ENCODE measurements around the gene PTPRK. TPM values are rescaled to one million over a fixed set of nuclear protein-coding genes. Genes with fewer than 3 reads are reported as not detected.

PTPRK gene
- total and polyA plus RNA-seq, 10 of the 15 experiments (the other 5 are each of a cell fraction or from before 2014, with no cell fraction given): 0.23 to 1.9 (median 0.55) TPM

GRCh38 chr6:128526152-128526914 lies 5.9 kb upstream of the PTPRK start:
- Histone ChIP-seq H3K27ac (ENCODE audit: control insufficient read depth, insufficient read depth) (no peak overlapping the region), H4K20me1 (ENCODE audit: control insufficient read depth, insufficient read depth) (no peaks in the 10 kb centered on the region), H3K36me3 (ENCODE audit: control insufficient read depth in 2 of 2, insufficient read depth in 2 of 2, low read length in 1 of 2) (no peaks in the 10 kb centered on the region), H3K79me2 (ENCODE audit: control insufficient read depth, insufficient read depth, low read length) (no peaks in the 10 kb centered on the region), H3K27me3 (replicated peaks in 1 of 2; ENCODE audit: control insufficient read depth in 2 of 2, insufficient read depth in 2 of 2, low read length in 1 of 2) (peaks cover 0 to 2% of the 10 kb centered on the region in 2 experiments; a peak in 1 of 4 replicates), H3K4me2 (ENCODE audit: control insufficient read depth, insufficient read depth) (no peak overlapping the region), H3K9me3 (replicated peaks; ENCODE audit: control insufficient read depth, insufficient read depth, low read length) (no peaks in the 10 kb centered on the region), H3K9ac (ENCODE audit: control insufficient read depth, insufficient read depth, low read length) (no peak overlapping the region), H2AFZ (ENCODE audit: control insufficient read depth, low read depth, low read length) (no peak overlapping the region), H3K4me1 (ENCODE audit: control insufficient read depth, insufficient read depth, low read length) (no peaks in the 10 kb centered on the region), H3K4me3 (no peak overlapping the region)
- DNase-seq (ENCODE audit: low read depth, low spot score) (no peak), FAIRE-seq (no peak), ATAC-seq (no peak)
- SMC1A ChIA-PET (ENCODE audit: uncharacterized antibody, unreplicated experiment): no interaction called here
- no TSS peak for BruUV-seq (replicated peaks)
- TF ChIP-seq HCFC1 (IDR thresholded peaks at IDR 0.05; ENCODE audit: low read length) (no peak), MEF2B (IDR thresholded peaks at IDR 0.05; ENCODE audit: partially characterized antibody, poor library complexity, severe bottlenecking) (no peak), SMC3 (IDR thresholded peaks at IDR 0.05; ENCODE audit: borderline replicate concordance, low read length) (no peak), DPF2 (IDR thresholded peaks at IDR 0.05) (no peak), CREM (IDR thresholded peaks at IDR 0.05; ENCODE audit: low read depth) (no peak), WRNIP1 (IDR thresholded peaks at IDR 0.05; ENCODE audit: borderline replicate concordance, low read depth, low read length) (no peak), RAD51 (IDR thresholded peaks at IDR 0.05) (no peak), GABPA (IDR thresholded peaks at IDR 0.05; ENCODE audit: low read depth) (no peak), ZNF592 (IDR thresholded peaks at IDR 0.05) (no peak), ZZZ3 (IDR thresholded peaks at IDR 0.05; ENCODE audit: control insufficient read depth, insufficient read length, low read depth) (no peak)
- in situ Hi-C loops (cut with MboI) (no loop called here), intact Hi-C loops (cut with micrococcal nuclease; ENCODE audit: unreplicated experiment) (no loop called here)
- POLR2A ChIA-PET: no interaction called here
- 38% methylated on average over 4 of the region's 5 CpGs for WGBS (ENCODE audit: insufficient coverage, insufficient replicate concordance, low lambda C conversion rate, missing lambda C conversion rate)
- RAD21 ChIA-PET (ENCODE audit: unreplicated experiment): no interaction called here
- CTCF ChIA-PET: interaction anchor here (0.6 kb wide), 1 partner anchor 14 kb away, joined by 4 read pairs; no protein-coding TSS in a partner anchor

Data from GM12878 (cell line).